ENCODE measurements around the gene SLC6A6.
"Not testable (repeated sequence)": the region's sequence is repeated elsewhere in the genome, so short reads cannot be mapped to it uniquely, and the experiment has no call there.

SLC6A6 gene

DNA sequence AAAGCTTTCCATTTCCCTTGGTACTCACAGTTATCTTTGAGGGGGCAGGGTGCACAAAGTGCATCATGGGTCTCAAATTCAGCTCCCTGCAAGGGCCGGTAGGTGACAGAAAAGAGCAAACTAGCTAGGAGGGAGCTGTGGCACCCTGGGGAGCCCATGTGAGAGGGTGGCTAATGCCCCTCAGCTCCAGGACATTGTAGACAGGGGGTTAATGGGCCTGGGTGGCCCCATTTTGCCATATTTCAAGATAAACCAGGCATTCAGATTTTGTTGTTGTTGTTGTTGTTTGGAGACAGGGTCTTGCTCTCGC, 3.7 kb upstream of the SLC6A6 start:
- no peak for DNase-seq (ENCODE audit: low spot score)

GRCh38 chr3:14401692-14402303, 608 bp upstream of the SLC6A6 start:
- DNase-seq (ENCODE audit: low spot score), result no peak

DNA sequence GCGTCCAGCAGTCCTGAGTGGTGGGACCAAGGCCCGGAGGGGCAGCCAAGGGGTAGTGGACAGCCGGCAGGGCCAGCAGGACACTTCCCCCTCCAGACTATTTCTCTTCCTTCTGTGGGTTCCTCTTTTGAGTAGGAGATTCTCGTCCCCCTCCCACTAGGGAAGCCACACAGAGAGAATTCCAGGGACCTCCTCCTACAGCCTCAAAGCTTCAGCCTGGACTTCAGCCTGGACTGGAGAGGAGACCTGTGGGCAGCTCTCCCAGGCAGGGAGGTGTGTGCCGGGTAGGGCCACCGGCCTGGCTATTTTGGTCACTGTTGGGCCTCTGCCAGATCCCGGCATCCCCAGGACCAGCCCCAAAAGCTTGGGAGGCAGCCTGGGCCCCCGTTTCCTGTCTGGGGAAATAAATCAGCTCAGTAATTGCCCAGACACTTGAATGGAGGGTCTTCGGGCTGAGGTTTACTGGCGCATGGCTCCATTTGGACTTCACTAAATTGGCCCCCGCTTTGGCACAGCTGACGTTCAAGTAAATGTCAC, 1.3 kb downstream of the SLC6A6 start:
- DNase-seq (ENCODE audit: low spot score), result no peak

- DNase-seq (ENCODE audit: low spot score), result no peak
Measured at GRCh38 chr3:14404186-14404585, 1.8 kb downstream of the SLC6A6 start.

GRCh38 chr3:14404631-14405359, 2.4 kb downstream of the SLC6A6 start:
- DNase-seq (ENCODE audit: low spot score), result no peak

- no peak for DNase-seq (ENCODE audit: low spot score)
Measured at GRCh38 chr3:14405360-14406238, 3.2 kb downstream of the SLC6A6 start.

DNA sequence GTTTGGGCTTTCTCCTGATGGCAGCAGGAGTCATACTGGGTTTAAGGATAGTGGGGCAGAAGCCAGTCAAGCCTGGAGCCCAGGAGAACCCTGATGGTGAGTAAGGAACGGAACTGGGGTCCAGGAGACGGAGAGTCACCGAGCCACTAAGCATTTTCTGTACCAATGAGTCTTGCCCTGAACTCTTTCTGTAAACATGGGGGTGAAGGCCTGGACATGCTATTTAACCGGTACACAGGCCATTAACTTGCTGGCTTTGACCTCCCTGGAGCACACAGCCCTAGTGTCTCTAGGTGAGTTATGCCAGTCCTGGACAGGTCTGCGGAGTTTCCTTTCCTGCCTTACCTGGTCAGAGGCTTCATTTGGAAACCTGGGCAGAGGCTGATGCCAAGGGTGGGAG, 3.9 kb downstream of the SLC6A6 start:
- no peak for DNase-seq (ENCODE audit: low spot score)

GRCh38 chr3:14406766-14407165, 4.4 kb downstream of the SLC6A6 start:
- DNase-seq (ENCODE audit: low spot score), result no peak

- DNase-seq (ENCODE audit: low spot score), result no peak
Measured at GRCh38 chr3:14407203-14407602, 4.8 kb downstream of the SLC6A6 start.

- DNase-seq (ENCODE audit: low spot score), result not testable (repeated sequence)
Measured at GRCh38 chr3:14409779-14410063, 7.3 kb downstream of the SLC6A6 start.

DNA sequence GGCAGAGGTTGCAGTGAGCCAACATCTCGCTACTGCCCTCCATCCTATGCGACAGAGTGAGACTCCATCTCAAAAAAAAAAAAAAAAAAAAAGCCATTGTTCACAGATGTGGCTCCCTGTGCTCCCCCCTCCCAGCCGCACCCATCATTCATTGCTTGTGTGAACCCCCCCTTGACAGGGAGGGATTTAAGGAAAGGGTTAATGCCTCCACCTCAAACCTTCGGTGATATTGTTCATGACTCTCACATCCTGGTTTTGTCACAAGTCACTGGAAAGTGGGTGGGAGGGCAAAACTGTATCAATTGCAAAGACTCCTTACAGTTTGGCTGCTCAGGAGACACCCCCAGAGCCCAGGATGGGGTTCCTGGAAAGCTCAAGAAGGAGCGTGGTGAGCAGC, 7.7 kb downstream of the SLC6A6 start:
- DNase-seq (ENCODE audit: low spot score), result no peak

GRCh38 chr3:14410503-14411165, 8.2 kb downstream of the SLC6A6 start:
- peak; percentile 49 for DNase-seq (ENCODE audit: low spot score)

GRCh38 chr3:14411166-14411526, 8.7 kb downstream of the SLC6A6 start:
- no peak for DNase-seq (ENCODE audit: low spot score)

DNA sequence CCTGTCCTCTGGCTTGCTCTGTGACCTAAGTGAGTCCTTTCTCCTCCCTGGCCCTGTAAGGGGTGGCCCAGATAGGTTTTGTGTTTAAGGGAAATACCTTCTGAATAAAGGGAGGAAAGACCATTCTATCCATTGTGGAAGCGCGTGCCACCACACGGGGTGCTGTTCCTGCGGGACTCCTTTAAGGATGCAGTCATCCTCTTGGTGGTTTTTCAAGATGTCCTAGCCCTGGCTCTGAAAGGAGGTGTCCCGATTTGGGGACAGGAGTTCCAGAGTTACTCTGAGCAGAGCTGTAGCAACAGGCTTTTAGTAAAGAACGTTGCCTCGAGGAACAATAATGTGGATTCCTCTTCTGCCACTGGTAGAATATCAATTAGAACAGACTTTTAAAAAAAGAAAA, 9.6 kb downstream of the SLC6A6 start:
- DNase-seq (ENCODE audit: low spot score), result no peak

DNA sequence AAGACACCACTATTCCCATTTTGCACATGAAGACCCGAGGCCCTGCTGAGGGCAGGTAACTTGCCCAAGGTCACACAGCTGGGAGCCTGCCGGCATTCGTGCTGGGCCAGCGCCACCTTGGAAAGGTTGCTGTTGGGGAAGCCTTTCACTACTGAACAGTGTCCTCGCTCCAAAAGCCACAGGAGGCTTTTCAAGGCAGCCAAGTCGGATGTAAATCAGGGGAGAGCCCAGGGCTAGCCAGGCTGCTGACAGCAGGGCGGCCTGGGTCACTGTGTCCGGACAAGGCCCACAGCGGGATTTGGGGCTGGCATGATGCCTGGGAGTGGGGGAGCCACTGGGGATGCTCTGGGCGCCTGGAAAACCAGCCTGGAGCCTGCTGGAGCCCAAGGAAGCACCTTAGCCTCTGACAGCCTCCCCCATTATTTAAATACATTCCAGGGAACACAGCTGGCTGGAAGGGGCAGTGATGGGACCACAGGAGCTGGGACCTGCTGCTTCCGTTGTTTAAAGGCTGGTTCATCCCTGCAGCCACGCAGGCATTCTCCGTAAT, 10.5 kb downstream of the SLC6A6 start:
- no peak for DNase-seq (ENCODE audit: low spot score)

GRCh38 chr3:14413381-14414071, 11.1 kb downstream of the SLC6A6 start:
- no peak for DNase-seq (ENCODE audit: low spot score)

DNA sequence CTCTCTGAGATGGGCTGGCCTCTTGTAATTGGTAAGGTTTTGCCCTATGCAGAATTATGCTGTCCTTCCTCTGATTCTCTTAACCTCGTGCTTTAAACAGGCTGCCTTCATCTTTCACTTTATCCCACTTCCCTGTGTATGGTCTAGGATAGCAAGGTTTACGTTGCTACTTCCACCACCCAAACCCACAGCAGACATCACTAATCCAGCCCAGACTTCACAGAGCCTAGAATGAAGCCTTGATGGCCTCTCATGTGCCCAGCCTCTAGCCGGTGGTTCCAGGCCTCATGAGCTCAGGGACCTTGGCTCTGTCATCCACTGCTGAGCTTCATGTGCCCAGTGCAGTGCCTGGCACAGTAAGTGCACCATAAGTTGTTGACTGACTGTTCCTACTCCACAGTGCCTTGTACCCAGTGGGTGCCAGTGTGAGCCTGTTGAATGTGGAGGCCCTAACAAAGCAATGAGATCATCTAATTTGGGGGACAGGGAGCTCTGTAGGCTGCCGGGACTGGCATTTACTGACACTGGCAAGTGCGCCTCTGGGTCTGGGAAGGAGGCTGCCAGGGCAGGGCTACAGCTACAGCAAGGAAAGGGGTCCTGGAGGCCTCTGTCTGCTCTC, 12.5 kb downstream of the SLC6A6 start:
- no peak for DNase-seq (ENCODE audit: low spot score)

DNA sequence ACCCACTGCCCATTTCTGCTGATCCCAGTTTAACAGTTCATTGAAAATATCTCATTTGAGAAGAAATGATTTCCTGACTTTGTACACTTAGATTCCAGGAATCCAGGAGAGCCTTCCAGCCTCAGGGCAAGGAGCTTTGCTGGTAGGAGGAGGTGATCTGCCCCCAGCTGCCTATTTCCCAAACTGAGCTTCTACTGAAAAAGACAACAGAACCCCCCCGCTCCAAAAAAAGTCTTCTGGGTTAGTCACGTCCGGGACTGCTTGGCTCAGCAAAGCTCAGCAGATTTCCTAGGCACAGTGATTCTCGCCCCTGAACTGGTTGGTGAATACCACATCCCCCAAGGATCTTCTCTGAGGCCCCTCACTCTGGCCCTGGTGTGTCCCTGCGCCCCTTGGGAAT, 13.1 kb downstream of the SLC6A6 start:
- no peak for DNase-seq (ENCODE audit: low spot score)

DNA sequence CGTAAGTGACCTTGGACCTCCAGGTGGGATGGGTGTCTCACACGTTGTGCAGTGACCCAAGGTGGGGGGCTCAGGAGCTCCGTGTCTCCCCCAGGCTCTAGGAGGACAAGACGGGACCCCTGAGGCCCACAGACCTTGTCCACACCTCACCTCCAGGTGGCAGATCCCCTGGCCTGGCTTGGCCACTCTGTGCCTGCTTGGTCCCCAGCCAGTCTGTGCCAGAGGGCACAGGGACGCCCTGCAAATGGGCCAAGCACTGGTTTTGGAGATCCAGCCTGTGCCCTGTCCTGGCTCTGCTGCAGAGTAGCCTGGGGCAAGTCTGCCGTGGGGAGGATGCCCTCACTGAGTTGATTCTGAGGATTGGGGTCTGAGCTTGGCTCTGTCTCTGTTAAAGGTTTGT, 14.0 kb downstream of the SLC6A6 start:
- no peak for DNase-seq (ENCODE audit: low spot score)

GRCh38 chr3:14418296-14419250, 16.2 kb downstream of the SLC6A6 start:
- DNase-seq (ENCODE audit: low spot score), result no peak
